Midbrain (tissue), 1 donor: ENCODE data around the gene ZNF316.
A peak's percentile ranks its signal among the peaks of the same experiment; 100 is the strongest.

ENCODE experiments used
- DNase-seq: peaks from one replicate; lab custom pipeline; 2025; lab: John Stamatoyannopoulos, UW

ZNF316 gene

DNA sequence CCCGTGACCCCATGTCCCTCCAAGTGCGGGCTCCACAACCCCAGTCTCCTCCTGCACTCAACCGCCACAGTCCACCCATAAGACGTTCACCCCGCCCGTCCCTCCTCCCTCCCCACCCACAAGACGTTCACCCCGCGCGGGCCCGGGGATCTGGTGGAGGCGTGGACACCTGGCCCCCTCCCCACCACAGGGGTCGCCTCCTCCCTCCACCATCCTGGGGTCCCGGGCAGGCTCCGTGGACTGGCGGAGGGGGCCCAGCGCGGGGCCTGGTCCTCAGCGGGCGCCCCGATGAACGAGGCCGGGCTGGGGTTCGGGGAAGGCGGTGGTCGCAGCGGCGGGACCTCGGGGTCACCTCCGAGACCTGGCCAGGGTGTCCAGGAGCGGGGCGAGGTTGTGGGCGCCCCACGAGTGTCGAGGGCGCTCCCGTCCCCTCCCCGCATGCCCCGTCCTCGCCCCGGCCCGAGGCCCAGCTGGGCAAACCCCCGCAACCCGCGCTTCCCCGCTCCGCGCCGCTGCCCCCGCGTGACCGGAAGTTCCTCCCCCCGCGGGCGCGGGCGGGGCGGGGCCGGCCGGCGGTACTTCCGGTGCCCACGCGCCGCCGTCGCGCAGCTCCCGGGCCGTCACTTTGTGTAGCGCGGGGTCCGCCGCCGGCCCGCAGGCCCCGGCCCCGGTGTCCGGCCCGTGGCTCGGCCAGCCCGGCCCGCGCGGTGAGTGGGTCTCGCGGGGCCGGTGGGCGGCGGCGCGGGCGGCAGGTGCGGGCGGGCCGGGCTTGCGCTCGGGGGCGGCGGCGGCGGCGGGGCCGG is at the start of gene ZNF316:
Gene ZNF316 (plus strand): TSS at position 578 of the 803 bp plus-strand sequence. CDS start 5,092 bp downstream, outside the sequence.
- DNase-seq: peak; percentile 73

DNA sequence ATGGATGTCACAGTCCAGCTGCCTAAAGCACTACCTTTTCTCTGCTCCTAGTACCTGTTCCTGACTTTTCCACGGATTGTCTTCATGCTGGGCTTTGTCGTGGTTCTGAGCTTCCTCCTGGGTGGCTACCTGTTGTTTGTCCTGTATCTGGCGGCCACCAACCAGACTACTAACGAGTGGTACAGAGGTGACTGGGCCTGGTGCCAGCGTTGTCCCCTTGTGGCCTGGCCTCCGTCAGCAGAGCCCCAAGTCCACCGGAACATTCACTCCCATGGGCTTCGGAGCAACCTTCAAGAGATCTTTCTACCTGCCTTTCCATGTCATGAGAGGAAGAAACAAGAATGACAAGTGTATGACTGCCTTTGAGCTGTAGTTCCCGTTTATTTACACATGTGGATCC is 48.6 kb upstream of the ZNF316 start:
- DNase-seq: no peak

- DNase-seq: no peak
These were observed 47.8 kb upstream of the ZNF316 start for GRCh38 chr7:6589151-6589828.

DNA sequence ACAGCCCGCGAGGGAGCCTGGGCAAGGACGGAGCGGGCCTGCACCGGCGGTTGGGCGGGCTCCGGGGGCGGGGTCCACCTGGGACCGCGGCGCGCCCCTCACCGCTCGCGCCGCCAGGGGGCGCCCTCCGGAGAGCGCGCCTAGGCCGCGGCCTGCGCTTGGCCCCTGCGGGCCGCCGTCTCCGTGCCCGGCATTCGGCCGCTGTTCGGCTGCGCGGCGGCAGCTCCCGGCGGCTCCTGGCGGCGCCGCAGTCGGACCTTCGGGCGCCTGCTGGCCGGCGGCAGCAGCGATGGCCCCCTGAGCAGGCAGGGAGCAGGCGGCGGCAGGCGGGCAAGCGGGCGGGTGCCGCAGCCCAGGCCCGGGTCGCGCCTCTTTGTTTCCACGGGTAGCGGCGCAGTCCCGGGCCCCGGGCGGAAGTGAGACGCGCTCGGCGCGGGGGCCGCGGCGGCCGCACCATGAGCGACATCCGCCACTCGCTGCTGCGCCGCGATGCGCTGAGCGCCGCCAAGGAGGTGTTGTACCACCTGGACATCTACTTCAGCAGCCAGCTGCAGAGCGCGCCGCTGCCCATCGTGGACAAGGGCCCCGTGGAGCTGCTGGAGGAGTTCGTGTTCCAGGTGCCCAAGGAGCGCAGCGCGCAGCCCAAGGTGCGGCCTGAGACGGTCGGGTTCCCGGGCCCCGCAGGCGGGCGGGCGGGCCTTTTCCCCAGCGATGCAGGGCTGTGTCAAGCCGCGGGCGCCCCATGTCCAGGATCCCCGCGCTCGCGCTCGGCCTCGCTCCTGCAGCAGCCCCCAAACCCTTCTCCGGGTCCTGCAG is 47.1 kb upstream of the ZNF316 start, which contains the start of gene INTS15:
Gene INTS15 (plus strand): TSS at position 193 of the 816 bp plus-strand sequence. CDS start 263 bp downstream, at position 456.
- peak; percentile 82 for DNase-seq

DNA sequence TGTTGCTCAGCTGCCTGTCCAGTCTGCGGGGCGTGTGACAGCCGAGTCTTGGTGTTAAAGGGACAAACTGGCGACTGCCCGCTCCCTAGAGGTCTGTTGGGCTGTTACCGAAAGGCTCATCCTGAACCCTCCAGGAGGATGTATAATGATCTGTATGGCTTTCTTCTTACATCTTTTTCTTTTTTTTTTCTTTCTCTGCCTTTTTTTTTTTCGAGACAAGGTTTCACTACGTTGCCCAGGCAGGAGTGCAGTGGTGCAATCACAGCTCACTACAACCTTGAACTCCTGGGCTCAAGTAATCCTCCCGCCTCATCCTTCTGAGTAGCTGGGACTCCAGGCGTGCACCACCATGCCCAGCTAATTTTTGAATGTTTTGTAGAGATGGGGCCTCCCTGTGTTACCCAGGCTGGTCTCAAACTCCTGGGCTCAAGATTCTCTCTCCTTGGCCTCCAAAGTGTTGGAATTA is 46.4 kb upstream of the ZNF316 start:
- no peak for DNase-seq

DNA sequence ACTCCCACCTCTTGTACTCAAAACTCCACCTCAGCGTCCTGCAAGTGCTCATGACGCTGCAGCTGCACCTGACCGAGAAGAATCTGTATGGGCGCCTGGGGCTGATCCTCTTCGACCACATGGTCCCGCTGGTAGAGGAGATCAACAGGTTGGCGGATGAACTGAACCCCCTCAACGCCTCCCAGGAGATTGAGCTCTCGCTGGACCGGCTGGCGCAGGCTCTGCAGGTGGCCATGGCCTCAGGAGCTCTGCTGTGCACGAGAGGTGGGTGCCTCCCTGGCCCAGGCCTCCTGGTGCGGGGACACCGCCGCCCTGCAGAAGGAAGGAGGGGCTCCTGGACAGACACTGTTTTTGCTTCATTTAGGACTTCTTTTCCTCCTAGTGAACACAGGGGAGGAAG is 37.0 kb upstream of the ZNF316 start:
- DNase-seq: no peak

DNA sequence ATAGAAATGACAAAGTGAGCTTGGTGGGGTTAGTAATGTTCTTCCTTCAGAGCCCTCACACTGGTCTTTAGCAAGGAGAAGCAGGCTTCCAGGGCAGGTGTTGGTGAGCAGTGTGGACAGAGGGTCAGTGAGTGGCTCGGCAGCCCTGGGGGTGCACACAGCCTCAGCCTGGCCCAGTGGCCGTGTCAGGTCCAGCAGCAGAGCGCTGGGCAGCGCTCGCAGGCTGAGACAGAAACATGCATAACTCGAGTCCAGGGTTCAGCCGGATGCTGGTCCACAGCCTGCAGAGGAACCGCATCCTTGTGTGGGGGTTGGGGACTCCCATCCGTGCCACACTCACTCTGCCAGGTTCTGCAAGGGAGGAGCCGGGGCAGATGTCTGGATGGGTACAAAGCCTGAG is 32.7 kb upstream of the ZNF316 start:
- no peak for DNase-seq

- no peak for DNase-seq
These were observed 30.1 kb upstream of the ZNF316 start for GRCh38 chr7:6606866-6607583.

DNA sequence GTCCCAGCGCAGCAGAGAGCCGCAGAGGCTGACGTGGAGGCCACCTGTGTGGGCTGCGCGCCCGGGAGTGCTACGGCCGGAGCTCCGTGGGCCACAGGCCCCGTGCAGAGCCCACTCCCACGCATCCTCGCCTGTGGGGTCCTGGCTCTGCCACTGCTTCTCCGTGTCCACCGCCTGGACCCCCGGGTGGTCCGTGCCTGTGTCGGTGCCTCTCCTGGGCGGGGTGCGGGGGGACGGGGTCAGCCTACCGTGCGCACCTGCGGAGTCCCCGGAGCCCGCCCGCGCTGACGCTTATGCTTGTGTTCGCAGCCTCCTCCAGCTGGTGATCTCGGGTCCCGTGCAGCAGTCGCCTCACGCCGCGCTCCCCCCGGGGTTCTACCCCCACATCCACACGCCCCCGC is 29.5 kb upstream of the ZNF316 start:
- DNase-seq: no peak

DNA sequence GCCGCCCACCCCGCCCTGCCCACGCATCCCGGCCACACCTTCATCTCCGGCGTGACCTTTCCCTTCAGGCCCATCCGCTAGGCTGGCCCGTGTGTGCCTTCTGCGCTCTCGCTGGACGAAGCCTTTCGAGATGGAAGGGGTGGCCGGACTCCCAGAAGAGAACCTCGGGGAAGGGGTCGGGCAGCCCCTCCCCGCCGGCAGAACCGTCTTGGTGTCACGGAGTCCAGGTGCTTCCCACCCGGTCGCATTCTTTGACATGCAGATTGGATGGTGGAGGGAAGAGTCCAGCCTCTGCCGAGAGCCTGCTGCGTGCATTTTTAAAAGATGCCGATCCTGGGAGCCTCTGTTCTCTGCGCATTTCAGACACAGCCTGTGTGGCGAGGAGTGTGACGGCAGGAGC is 29.0 kb upstream of the ZNF316 start:
- no peak for DNase-seq

DNA sequence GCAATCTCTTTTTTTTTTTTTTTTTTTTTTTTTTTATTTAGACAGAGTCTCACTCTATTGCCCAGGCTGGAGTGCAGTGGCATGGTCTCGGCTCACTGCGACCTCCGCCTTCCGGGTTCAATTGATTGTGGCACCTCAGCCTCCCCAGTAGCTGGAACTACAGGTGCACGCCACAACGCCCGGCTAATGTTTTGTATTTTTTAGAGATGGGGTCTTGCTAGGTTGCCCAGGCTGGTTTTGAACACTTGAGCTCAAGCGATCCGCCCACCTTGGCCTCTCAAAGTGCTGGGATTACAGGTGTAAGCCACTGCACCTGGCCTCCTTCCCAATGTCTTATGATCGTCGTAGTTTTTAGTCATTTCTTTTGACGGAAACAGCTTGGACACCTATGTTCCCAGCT is 28.3 kb upstream of the ZNF316 start:
- no peak for DNase-seq

DNA sequence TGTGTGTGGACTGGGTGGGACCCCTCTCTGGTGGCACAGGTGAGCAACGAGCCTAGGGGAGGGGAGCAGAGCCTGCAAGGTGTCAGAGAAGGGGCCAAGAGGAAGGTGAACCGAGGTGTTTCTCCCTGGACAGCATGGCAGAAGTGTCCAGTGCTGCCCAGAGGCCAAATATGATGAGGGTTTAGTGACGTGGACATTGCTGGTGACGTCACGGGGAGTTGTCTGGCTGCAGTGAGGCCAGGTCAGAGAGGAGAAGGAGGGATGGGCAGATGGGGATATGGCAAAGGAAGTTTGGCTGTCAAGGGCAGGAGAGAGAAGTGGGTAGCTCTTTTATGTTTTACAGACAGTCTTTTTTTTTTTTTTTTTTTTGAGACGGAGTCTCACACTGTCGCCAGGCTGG is 24.3 kb upstream of the ZNF316 start:
- no peak for DNase-seq

DNA sequence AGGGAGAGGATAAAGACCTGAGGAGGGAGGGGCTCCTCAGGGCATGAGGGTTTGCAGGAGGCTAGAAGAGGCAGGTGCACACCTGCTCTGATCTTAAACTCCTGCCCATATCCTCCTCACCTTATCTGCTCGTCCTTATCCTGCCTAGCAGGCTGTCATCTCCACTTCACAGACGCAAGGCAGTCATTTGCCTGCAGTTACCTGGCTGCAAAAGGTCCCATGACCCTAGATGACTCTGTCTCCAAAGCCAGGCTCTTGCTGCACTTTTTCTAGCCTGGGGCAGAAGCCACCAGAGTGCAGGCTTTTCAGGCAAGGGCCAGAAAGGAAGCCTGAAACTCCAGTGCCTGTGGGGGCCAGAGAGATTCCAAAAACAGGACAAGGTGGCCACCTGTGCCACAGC is 23.4 kb upstream of the ZNF316 start:
- DNase-seq: no peak

DNA sequence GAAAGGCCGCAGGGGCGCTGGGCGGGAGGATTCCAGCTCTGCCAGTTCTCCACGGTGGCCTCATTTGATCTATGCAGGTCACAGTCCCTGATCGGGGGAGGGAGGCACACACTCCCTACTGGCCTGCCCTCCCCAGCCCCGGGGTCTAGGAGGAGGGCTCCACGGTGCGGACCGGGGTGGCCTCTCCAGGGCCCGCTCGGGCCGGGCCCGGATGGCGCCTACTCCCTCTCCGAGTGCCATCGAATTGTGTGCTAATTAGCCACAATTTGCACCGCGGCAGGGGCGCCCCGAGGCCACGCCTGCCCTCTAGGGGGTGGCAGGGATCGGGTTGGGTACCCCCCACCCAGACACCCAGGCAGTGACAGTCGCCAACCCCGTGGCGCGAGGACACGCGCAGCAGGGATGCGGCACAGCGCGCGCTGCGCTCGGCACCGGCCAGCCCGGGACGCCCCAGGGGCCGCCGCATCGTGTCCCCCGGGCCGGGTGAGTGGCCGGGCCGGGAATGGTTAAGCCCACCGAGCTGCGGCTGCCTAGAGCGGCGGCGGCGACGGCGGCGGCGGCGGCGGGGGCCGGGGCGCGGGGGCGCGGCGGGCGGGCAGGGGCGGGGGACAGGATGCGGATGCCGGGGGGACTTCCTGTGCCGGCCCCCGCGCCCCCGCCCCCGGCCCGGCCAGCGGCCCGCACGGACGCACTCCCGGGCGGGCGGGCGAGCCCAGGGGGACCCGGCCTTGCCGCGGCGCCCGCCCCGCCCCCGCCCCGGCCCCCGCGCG is 22.0 kb upstream of the ZNF316 start, which contains the start of gene ZNF853:
Gene ZNF853 (plus strand): TSS at position 658 of the 770 bp plus-strand sequence. CDS start 565 bp downstream, outside the sequence.
- peak; percentile 16 for DNase-seq

DNA sequence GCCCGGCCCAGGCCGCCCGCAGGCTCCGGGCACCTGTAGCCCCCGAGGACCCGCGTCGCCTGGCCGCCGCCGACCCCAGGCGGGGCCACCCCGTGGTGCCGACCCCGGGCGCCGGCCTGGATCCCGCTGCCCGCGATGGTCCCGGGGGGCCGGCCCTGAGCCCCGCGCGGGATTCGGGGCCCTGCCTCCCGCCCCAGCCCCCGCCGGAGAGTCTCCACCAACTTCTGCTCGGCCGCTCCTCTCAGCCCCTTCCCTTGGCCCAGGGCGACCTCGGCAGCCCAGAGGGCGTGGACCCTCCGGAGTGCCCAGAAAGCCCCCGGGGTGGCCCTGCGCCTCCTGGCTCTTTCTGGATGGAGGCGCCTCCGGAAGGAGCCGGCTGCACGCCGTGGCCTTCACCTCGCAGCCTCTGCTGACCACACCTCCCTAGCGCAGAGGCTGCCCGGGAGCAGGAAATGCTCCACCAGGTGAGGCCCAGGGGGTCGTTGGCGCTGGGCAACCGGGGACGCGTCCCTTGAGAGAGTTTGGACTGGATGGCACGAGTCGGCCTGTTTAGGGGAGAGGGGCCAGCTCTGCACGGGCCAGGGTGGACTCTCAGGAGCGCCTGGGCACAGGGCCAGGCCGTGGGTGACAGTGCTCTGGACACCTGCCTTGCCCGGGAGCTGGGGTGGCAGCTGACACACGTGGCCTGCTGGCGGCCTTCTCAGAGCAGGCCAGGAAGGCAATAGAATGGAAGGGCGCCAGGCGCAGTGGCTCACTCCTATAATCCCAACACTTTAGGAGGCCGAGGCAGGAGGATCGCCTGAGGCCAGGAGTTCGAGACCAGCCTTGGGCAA is 21.2 kb upstream of the ZNF316 start:
- DNase-seq: peak; percentile 2

GRCh38 chr7:6616854-6617643 is 20.1 kb upstream of the ZNF316 start:
- DNase-seq: no peak

DNA sequence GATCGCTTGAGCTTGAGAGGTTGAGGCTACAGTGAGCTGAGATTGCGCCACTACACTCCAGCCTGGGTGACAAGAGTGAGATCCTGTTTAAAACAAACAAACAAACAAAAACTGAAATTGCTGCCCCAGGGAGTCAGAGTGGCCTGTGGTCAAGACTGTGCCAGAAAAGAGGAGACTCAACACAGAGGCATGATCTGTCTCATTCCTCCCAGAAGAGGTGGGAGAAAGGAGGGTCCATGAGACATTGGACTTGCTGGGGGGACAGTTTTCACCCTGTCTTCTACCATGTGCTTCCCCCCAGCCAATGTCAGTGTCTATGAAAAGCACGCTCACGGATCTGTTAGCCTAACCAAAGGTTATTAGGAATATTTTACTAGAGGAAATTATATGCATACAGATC is 18.5 kb upstream of the ZNF316 start:
- no peak for DNase-seq

DNA sequence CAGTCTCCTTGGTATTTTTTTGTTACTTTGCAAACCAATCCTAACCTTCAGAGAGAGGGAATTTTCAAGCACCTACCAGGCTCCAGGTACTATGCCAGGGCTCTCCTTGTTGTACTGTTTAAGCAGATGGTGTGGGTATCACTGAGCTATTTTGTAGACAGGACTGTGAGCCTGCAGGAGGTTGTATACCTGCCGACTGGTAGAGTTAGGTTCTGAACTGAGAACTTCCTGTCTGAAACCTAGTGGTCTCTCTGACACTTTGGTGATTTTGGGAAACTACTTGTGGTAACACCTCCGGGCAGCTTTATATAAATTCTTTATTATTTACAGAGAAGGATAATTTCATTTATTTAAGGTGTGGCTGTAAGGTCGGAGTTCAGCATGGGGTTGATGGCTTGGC is 17.2 kb upstream of the ZNF316 start:
- DNase-seq: no peak
